ENCODE results near the gene PNKD. TPM values are rescaled to one million over a fixed set of nuclear protein-coding genes. Genes with fewer than 3 reads are reported as not detected.

PNKD gene
- total and polyA plus RNA-seq, 2 experiments from 2014 or later: 48.7 to 145 TPM

DNA sequence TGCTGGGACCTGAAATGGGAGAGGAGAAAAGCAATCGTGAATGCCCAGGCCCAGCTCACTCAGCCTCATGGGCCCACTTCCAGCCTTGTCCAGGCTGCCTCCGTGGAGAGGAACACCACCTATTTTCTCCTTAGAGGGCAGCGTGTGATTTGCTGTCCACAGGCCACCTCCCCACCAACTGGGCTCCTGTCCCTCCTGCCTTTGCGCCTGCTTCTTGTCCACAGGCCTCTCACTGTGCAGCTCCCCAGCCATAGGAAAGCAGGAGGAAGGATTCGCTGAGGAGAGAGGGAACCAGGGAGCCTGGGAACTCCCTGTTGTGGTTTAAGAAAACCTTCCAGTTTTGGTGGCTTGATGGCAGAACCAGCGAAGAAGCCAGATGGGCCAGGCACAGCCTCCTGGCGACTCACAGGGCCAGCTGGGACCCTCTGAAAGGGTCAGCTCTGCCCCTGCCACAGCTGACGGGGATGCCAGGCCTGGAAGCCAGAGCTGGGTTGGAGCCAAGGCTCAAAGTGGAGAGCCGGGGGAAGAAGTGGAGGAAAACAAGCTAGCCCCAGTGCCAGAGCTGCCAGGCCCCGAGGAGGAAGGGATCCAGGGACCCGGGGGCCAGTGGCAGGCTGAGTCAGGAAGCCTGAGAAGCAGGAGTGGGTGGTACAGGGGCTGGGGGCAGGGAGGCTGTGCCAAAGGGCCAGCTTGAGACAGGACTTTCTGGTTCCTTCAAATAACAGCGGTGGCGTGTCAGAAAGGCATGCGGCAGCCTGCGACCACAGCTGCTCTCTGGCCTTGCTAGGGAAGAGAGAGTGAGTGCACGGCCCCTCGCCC is 12.1 kb downstream of the PNKD start:
- H3K4me1 ChIP-seq (ENCODE audit: insufficient read depth): peaks cover 43% of the 10 kb centered on the region

DNA sequence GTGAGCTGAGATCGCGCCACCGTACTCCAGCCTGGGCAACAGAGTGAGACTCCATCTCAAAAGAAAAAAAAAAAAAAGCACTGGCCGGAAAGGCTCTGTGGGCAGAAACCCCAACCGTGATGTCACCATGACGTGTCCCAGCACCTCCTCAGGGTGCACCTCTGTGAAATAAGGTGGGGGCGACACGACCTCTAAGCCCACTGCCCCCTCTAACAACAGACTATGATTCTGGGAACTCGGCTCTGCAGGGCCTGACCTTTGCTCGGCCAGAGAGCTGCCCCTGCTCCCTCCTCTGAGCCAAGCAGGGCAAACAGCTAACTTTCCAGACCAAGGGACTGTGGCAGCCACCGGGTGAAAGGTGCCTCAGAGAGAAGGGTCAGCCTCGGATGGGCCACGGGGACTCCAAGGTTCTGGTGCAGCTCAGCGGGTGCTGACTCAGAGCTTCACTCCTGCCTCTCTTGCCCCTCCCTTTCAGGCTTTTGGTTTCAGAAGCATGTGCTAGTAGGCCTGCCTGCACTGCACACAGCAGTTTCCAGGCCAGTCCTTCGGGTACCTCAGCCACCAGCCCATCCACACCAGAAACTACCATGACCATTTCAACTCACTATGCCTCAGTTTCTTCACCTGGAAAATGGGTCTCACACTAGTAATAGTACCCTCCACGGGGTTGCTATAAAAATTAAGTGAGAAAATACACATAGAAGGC is 13.9 kb downstream of the PNKD start:
- DNase-seq (ENCODE audit: low spot score): peak; percentile 83
- Histone ChIP-seq H3K9me2 (replicated peaks; ENCODE audit: insufficient read depth) (no peaks in the 10 kb centered on the region), H3K27me3 (no peaks in the 10 kb centered on the region), H3K4me2 (peak overlapping the region; percentile 82), H3K4me3 (no peak overlapping the region), H2AFZ (no peak overlapping the region), H3K27ac (peak overlapping the region; percentile 93), H3K4me1 (ENCODE audit: insufficient read depth) (peaks cover 61% of the 10 kb centered on the region), H3K79me2 (peaks cover 84% of the 10 kb centered on the region), H4K20me1 (ENCODE audit: insufficient read depth, poor library complexity, severe bottlenecking) (peaks cover 41% of the 10 kb centered on the region), H3K36me3 (replicated peaks; ENCODE audit: insufficient read depth, low read depth) (no peaks in the 10 kb centered on the region), H3K9me3 (ENCODE audit: low read depth) (no peaks in the 10 kb centered on the region)
- WGBS (ENCODE audit: low lambda C conversion rate, missing lambda C conversion rate): 59% methylated on average over 16 of the region's 16 CpGs
- TF ChIP-seq EZH2 (IDR thresholded peaks at IDR 0.05; ENCODE audit: borderline replicate concordance) (no peak), EZH2phosphoT487 (IDR thresholded peaks at IDR 0.05; ENCODE audit: low read depth, severe bottlenecking, unreplicated experiment) (no peak)
- TF ChIP-seq, protein P1, sequence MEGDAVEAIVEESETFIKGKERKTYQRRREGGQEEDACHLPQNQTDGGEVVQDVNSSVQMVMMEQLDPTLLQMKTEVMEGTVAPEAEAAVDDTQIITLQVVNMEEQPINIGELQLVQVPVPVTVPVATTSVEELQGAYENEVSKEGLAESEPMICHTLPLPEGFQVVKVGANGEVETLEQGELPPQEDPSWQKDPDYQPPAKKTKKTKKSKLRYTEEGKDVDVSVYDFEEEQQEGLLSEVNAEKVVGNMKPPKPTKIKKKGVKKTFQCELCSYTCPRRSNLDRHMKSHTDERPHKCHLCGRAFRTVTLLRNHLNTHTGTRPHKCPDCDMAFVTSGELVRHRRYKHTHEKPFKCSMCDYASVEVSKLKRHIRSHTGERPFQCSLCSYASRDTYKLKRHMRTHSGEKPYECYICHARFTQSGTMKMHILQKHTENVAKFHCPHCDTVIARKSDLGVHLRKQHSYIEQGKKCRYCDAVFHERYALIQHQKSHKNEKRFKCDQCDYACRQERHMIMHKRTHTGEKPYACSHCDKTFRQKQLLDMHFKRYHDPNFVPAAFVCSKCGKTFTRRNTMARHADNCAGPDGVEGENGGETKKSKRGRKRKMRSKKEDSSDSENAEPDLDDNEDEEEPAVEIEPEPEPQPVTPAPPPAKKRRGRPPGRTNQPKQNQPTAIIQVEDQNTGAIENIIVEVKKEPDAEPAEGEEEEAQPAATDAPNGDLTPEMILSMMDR (IDR thresholded peaks at IDR 0.05; ENCODE audit: poor library complexity): no peak

More for the DNA sequence above, 12.1 kb downstream of the PNKD start:
- H3K79me2 ChIP-seq: peaks cover 66% of the 10 kb centered on the region
- peak overlapping the region; percentile 93 for H3K27ac ChIP-seq
- TF ChIP-seq, protein P1 (IDR thresholded peaks at IDR 0.05; ENCODE audit: poor library complexity): no peak
- TF ChIP-seq EZH2 (IDR thresholded peaks at IDR 0.05; ENCODE audit: borderline replicate concordance) (no peak), EZH2phosphoT487 (IDR thresholded peaks at IDR 0.05; ENCODE audit: low read depth, severe bottlenecking, unreplicated experiment) (no peak)
- DNase-seq (ENCODE audit: low spot score): peak; percentile 54
- H3K27me3 ChIP-seq: no peaks in the 10 kb centered on the region
- WGBS (ENCODE audit: low lambda C conversion rate, missing lambda C conversion rate): 72% methylated on average over 13 of the region's 17 CpGs
- H3K4me3 ChIP-seq: no peak overlapping the region
- H4K20me1 ChIP-seq (ENCODE audit: insufficient read depth, poor library complexity, severe bottlenecking): peaks cover 46% of the 10 kb centered on the region
- no peak overlapping the region for H3K4me2 ChIP-seq
- no peaks in the 10 kb centered on the region for H3K36me3 ChIP-seq (replicated peaks; ENCODE audit: insufficient read depth, low read depth)
- no peak overlapping the region for H2AFZ ChIP-seq
- H3K9me2 ChIP-seq (replicated peaks; ENCODE audit: insufficient read depth): no peaks in the 10 kb centered on the region
- no peaks in the 10 kb centered on the region for H3K9me3 ChIP-seq (ENCODE audit: low read depth)

DNA sequence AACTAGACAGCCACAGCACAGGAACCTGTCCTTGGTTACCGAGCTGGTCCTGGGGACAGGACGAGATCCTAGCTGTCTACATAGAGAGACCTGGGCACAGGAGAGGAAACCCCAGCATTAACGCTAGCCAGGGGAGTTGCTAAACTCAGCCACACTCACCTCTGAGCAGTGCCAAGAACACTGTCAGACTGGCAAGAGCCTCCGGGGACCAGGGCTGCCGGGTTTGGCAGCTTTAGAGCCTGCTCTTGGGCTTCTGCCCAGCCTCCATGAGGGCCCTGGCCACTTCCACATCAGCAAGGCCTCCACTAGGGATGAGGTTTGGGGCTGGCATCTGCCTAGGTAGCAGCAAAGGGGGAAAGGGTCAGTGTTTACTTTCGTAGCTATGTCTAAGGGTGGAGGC is 15.3 kb downstream of the PNKD start:
- Histone ChIP-seq H3K27me3 (no peaks in the 10 kb centered on the region), H3K36me3 (replicated peaks; ENCODE audit: insufficient read depth, low read depth) (no peaks in the 10 kb centered on the region), H3K4me1 (ENCODE audit: insufficient read depth) (peaks cover 73% of the 10 kb centered on the region), H2AFZ (no peak overlapping the region), H3K79me2 (peaks cover 84% of the 10 kb centered on the region), H3K4me2 (peak overlapping the region; percentile 82), H3K4me3 (no peak overlapping the region), H3K27ac (peak overlapping the region; percentile 93), H3K9me2 (replicated peaks; ENCODE audit: insufficient read depth) (no peaks in the 10 kb centered on the region), H4K20me1 (ENCODE audit: insufficient read depth, poor library complexity, severe bottlenecking) (peaks cover 39% of the 10 kb centered on the region), H3K9me3 (ENCODE audit: low read depth) (no peaks in the 10 kb centered on the region)
- TF ChIP-seq EZH2phosphoT487 (IDR thresholded peaks at IDR 0.05; ENCODE audit: low read depth, severe bottlenecking, unreplicated experiment) (no peak), EZH2 (IDR thresholded peaks at IDR 0.05; ENCODE audit: borderline replicate concordance) (no peak)
- TF ChIP-seq, protein P1 (IDR thresholded peaks at IDR 0.05; ENCODE audit: poor library complexity): no peak
- DNase-seq (ENCODE audit: low spot score): no peak
- 74% methylated on average over 6 of the region's 6 CpGs for WGBS (ENCODE audit: low lambda C conversion rate, missing lambda C conversion rate)

All from hepatocyte (in vitro differentiated cells).